Effector CD4-positive, alpha-beta T cell (primary cell): Measurements from ENCODE around the gene LMAN2L.

Experiments
- DNase-seq: peaks from one replicate; pipeline ENCODE4 v3.0.0-alpha.2; 2020

The LMAN2L gene

GRCh38 chr2:96702098-96702785 lies 37.6 kb downstream of the LMAN2L start:
- no peak for DNase-seq

- no peak for DNase-seq
These were observed 38.2 kb downstream of the LMAN2L start for GRCh38 chr2:96701636-96702035.

GRCh38 chr2:96700086-96700485 lies 39.8 kb downstream of the LMAN2L start:
- DNase-seq, result no peak

GRCh38 chr2:96699621-96700020 lies 40.2 kb downstream of the LMAN2L start:
- DNase-seq, result no peak

- DNase-seq, result no peak
These were observed 40.8 kb downstream of the LMAN2L start for GRCh38 chr2:96699021-96699420.

GRCh38 chr2:96698221-96698861 lies 41.5 kb downstream of the LMAN2L start:
- no peak for DNase-seq

GRCh38 chr2:96697476-96697875 lies 42.4 kb downstream of the LMAN2L start:
- no peak for DNase-seq

GRCh38 chr2:96695602-96696001 lies 44.3 kb downstream of the LMAN2L start:
- no peak for DNase-seq

GRCh38 chr2:96694816-96695455 lies 44.9 kb downstream of the LMAN2L start:
- no peak for DNase-seq

GRCh38 chr2:96694279-96694678 lies 45.6 kb downstream of the LMAN2L start:
- DNase-seq, result no peak

- no peak for DNase-seq
These were observed 46.3 kb downstream of the LMAN2L start for GRCh38 chr2:96693286-96694200.

- no peak for DNase-seq
These were observed 47.5 kb downstream of the LMAN2L start for GRCh38 chr2:96692094-96692971.

- DNase-seq, result no peak
These were observed 48.7 kb downstream of the LMAN2L start for GRCh38 chr2:96691022-96691612.

GRCh38 chr2:96690306-96691021 lies 49.4 kb downstream of the LMAN2L start:
- DNase-seq, result no peak

- DNase-seq, result no peak
These were observed 50.4 kb downstream of the LMAN2L start for GRCh38 chr2:96689431-96689991.

GRCh38 chr2:96688649-96689430 lies 51.0 kb downstream of the LMAN2L start:
- DNase-seq, result no peak

- DNase-seq, result no peak
These were observed 51.9 kb downstream of the LMAN2L start for GRCh38 chr2:96687711-96688640.

GRCh38 chr2:96687266-96687665 lies 52.6 kb downstream of the LMAN2L start:
- no peak for DNase-seq
